Esophagus muscularis mucosa (tissue), 4 donors: ENCODE measurements around the gene RHO.

Experiments
- CTCF ChIP-seq, 3 experiments: fragments of 200-600 bp in 2 of 3; fragments of 450-650 bp in 1 of 3; sonication (generic) in 2 of 3; IDR thresholded peaks; one replicate each; pipeline ENCODE4 v1.5.1; 2017 to 2019; ENCODE audit warnings: antibody characterized with exemption in 3 of 3, mild to moderate bottlenecking in 2 of 3, moderate library complexity in 1 of 3
- EP300 ChIP-seq: sonication (generic); formaldehyde crosslinking; IDR thresholded peaks from one replicate; pipeline ENCODE4 v1.6.1; 2017; ENCODE audit warnings: antibody characterized with exemption
- POLR2A ChIP-seq: fragments of 450-650 bp; IDR thresholded peaks from one replicate; pipeline ENCODE4 v1.6.1; 2017; ENCODE audit warnings: antibody characterized with exemption, moderate library complexity, mild to moderate bottlenecking, low read depth
- POLR2AphosphoS5 ChIP-seq, 2 donors: sonication (generic); formaldehyde crosslinking; IDR thresholded peaks; one replicate each; pipeline ENCODE4 v1.6.1; 2017; ENCODE audit warnings: antibody characterized with exemption in 2 of 2

- TF ChIP-seq CTCF (IDR thresholded peaks at IDR 0.05) = no peak
- no peak for TF ChIP-seq EP300
- TF ChIP-seq POLR2A = no peak
- no peak for TF ChIP-seq POLR2AphosphoS5 (IDR thresholded peaks at IDR 0.05)
Measured at GRCh38 chr3:129553171-129553570, 24.7 kb downstream of the RHO start.
